Neural progenitor cell (in vitro differentiated cells): ENCODE results near the gene NUDT8. TPM values are rescaled to one million over a fixed set of nuclear protein-coding genes. Genes with fewer than 3 reads are reported as not detected.

ENCODE experiments used
- DNase-seq: peaks from one replicate; pipeline ENCODE4 v3.0.0-alpha.2; 2016; ENCODE audit warnings: low spot score
- H2AFZ ChIP-seq: fragments of 200-600 bp; sonication (generic); replicated peaks from 2 replicates; pipeline ENCODE4 v1.6.1; 2016; ENCODE audit warnings: antibody characterized with exemption
- H3F3A ChIP-seq: fragments of 200-600 bp; sonication (generic); 2 replicates; pipeline ENCODE4 v1.6.1; 2016; ENCODE audit warnings: antibody characterized with exemption, low read depth
- H3K27ac ChIP-seq: fragments of 200-600 bp; sonication (generic); 2 replicates; pipeline ENCODE4 v1.5.1; 2016; ENCODE audit warnings: mild to moderate bottlenecking
- H3K27me3 ChIP-seq: fragments of 200-600 bp; sonication (generic); 2 replicates; pipeline ENCODE4 v1.6.1; 2016; ENCODE audit warnings: mild to moderate bottlenecking, moderate library complexity
- H3K36me3 ChIP-seq: fragments of 200-600 bp; sonication (generic); 2 replicates; pipeline ENCODE4 v1.5.1; 2016
- H3K4me1 ChIP-seq: fragments of 200-600 bp; sonication (generic); 2 replicates; pipeline ENCODE4 v1.6.1; 2016; ENCODE audit warnings: mixed run types
- H3K4me2 ChIP-seq: fragments of 200-600 bp; sonication (generic); 2 replicates; pipeline ENCODE4 v1.6.1; 2016
- H3K4me3 ChIP-seq: fragments of 200-600 bp; sonication (generic); 2 replicates; pipeline ENCODE4 v1.5.1; 2016
- H3K79me2 ChIP-seq: fragments of 200-600 bp; sonication (generic); 2 replicates; pipeline ENCODE4 v1.6.1; 2016; ENCODE audit warnings: low read depth
- H3K9ac ChIP-seq: fragments of 200-600 bp; sonication (generic); 2 replicates; pipeline ENCODE4 v1.6.1; 2016
- H3K9me3 ChIP-seq: fragments of 200-600 bp; sonication (generic); 2 replicates; pipeline ENCODE4 v1.5.1; 2016; ENCODE audit warnings: low read depth
- H4K20me1 ChIP-seq: fragments of 200-600 bp; sonication (generic); 2 replicates; pipeline ENCODE4 v1.6.1; 2016; ENCODE audit warnings: low read depth
- H3K27ac Mint-ChIP-seq: 3 replicates; pipeline ENCODE4 v1.8.0; 2021; ENCODE audit warnings: mixed read lengths
- H3K27me3 Mint-ChIP-seq: 2 replicates; pipeline ENCODE4 v1.8.0; 2022; ENCODE audit warnings: low read depth, mild to moderate bottlenecking, inconsistent platforms, moderate library complexity, mixed read lengths; ENCODE audit not compliant: insufficient read depth
- H3K36me3 Mint-ChIP-seq: 3 replicates; pipeline ENCODE4 v1.8.0; 2021; ENCODE audit warnings: mixed read lengths
- H3K4me1 Mint-ChIP-seq: 3 replicates; pipeline ENCODE4 v1.8.0; 2021; ENCODE audit warnings: mixed read lengths
- H3K4me3 Mint-ChIP-seq: 3 replicates; pipeline ENCODE4 v1.8.0; 2021; ENCODE audit warnings: mild to moderate bottlenecking, moderate library complexity, mixed read lengths
- H3K9me3 Mint-ChIP-seq: 3 replicates; pipeline ENCODE4 v1.8.0; 2020; ENCODE audit warnings: mixed read lengths
- CTCF ChIP-seq: fragments of 200-600 bp; sonication (generic); IDR thresholded peaks from 2 replicates; pipeline ENCODE4 v1.5.1; 2017; ENCODE audit warnings: antibody characterized with exemption, mild to moderate bottlenecking
- EZH2 ChIP-seq: fragments of 200-600 bp; sonication (generic); IDR thresholded peaks from 2 replicates; pipeline ENCODE4 v1.6.1; 2017; ENCODE audit warnings: antibody characterized with exemption, mild to moderate bottlenecking, moderate library complexity
- EZH2phosphoT487 ChIP-seq: fragments of 200-600 bp; sonication (generic); IDR thresholded peaks from 2 replicates; pipeline ENCODE4 v1.6.1; 2017; ENCODE audit warnings: antibody characterized with exemption
- total RNA-seq: library from RNA; depleted of rRNA; stranded (reverse); fragments of >200 nt; gene quantifications from 2 replicates; pipeline ENCODE4 v1.2.3, GENCODE V29; 2015; ENCODE audit warnings: low replicate concordance

Gene NUDT8
- total RNA-seq, 1 donor from 2014 or later = 1.6 TPM

GRCh38 chr11:67666676-67667489 is 37.1 kb upstream of the NUDT8 start:
- peaks cover 3% of the 10 kb centered on the region for H3K27me3 Mint-ChIP-seq

GRCh38 chr11:67666303-67666645 is 36.5 kb upstream of the NUDT8 start:
- H3K79me2 ChIP-seq = no peaks in the 10 kb centered on the region
- H3K27ac Mint-ChIP-seq = no peak overlapping the region
- no peaks in the 10 kb centered on the region for H3F3A ChIP-seq
- H3K27me3 ChIP-seq = no peaks in the 10 kb centered on the region
- H3K4me3 ChIP-seq = no peak overlapping the region
- no peaks in the 10 kb centered on the region for H3K36me3 Mint-ChIP-seq
- no peak overlapping the region for H3K9ac ChIP-seq
- DNase-seq = no peak
- no peaks in the 10 kb centered on the region for H3K36me3 ChIP-seq
- H3K4me2 ChIP-seq = no peak overlapping the region
- H2AFZ ChIP-seq = no peak overlapping the region
- no peaks in the 10 kb centered on the region for H3K27me3 Mint-ChIP-seq
- H3K4me1 Mint-ChIP-seq = no peaks in the 10 kb centered on the region
- no peaks in the 10 kb centered on the region for H3K9me3 Mint-ChIP-seq
- H3K9me3 ChIP-seq = no peaks in the 10 kb centered on the region
- no peaks in the 10 kb centered on the region for H4K20me1 ChIP-seq
- no peak overlapping the region for H3K4me3 Mint-ChIP-seq
- no peaks in the 10 kb centered on the region for H3K4me1 ChIP-seq
- TF ChIP-seq EZH2phosphoT487 = no peak
- TF ChIP-seq EZH2 = no peak
- no peak for TF ChIP-seq CTCF
- no peak overlapping the region for H3K27ac ChIP-seq

More at GRCh38 chr11:67666676-67667489, 37.1 kb upstream of the NUDT8 start:
- no peak overlapping the region for H3K9ac ChIP-seq
- no peak overlapping the region for H3K4me3 ChIP-seq
- DNase-seq = no peak
- H3K27ac Mint-ChIP-seq = no peak overlapping the region
- no peaks in the 10 kb centered on the region for H3K27me3 ChIP-seq
- H3K9me3 Mint-ChIP-seq = no peaks in the 10 kb centered on the region
- H4K20me1 ChIP-seq = no peaks in the 10 kb centered on the region
- H3K9me3 ChIP-seq = no peaks in the 10 kb centered on the region
- H3K4me3 Mint-ChIP-seq = no peak overlapping the region
- no peaks in the 10 kb centered on the region for H3K79me2 ChIP-seq
- H3K27ac ChIP-seq = no peak overlapping the region
- no peaks in the 10 kb centered on the region for H3K36me3 ChIP-seq
- no peak overlapping the region for H3K4me2 ChIP-seq
- H3K4me1 Mint-ChIP-seq = no peaks in the 10 kb centered on the region
- no peak overlapping the region for H2AFZ ChIP-seq
- H3K4me1 ChIP-seq = no peaks in the 10 kb centered on the region
- H3F3A ChIP-seq = no peaks in the 10 kb centered on the region
- no peaks in the 10 kb centered on the region for H3K36me3 Mint-ChIP-seq
- TF ChIP-seq EZH2 (no peak), EZH2phosphoT487 (no peak), CTCF (no peak)

GRCh38 chr11:67665541-67666302 is 36.0 kb upstream of the NUDT8 start:
- Mint-ChIP-seq H3K27ac (no peak overlapping the region), H3K4me1 (no peaks in the 10 kb centered on the region), H3K9me3 (no peaks in the 10 kb centered on the region), H3K27me3 (no peaks in the 10 kb centered on the region), H3K36me3 (no peaks in the 10 kb centered on the region), H3K4me3 (no peak overlapping the region)
- Histone ChIP-seq H3K4me3 (no peak overlapping the region), H3K9ac (no peak overlapping the region), H2AFZ (no peak overlapping the region), H3K4me1 (no peaks in the 10 kb centered on the region), H3K9me3 (no peaks in the 10 kb centered on the region), H3K27me3 (no peaks in the 10 kb centered on the region), H3K27ac (no peak overlapping the region), H3K79me2 (no peaks in the 10 kb centered on the region), H3K4me2 (no peak overlapping the region), H4K20me1 (no peaks in the 10 kb centered on the region), H3F3A (no peaks in the 10 kb centered on the region), H3K36me3 (no peaks in the 10 kb centered on the region)
- TF ChIP-seq EZH2phosphoT487 (no peak), CTCF (peak; percentile 29), EZH2 (no peak)
- DNase-seq = no peak
